Measurements from ENCODE around the gene MARCHF4. TPM values are rescaled to one million over a fixed set of nuclear protein-coding genes. Genes with fewer than 3 reads are reported as not detected.
A peak's percentile ranks its signal among the peaks of the same experiment; 100 is the strongest.

MARCHF4 gene
- total and polyA plus RNA-seq, 9 of the 15 experiments (the other 6 are each of a cell fraction or from before 2014, with no cell fraction given) = 0.05 TPM; not detected in 8

- peak within 1 kb of the TSS; percentile 89 to 96 for H3K9ac ChIP-seq (ENCODE audit: insufficient read depth in 1 of 2, low read depth in 2 of 2, low read length in 2 of 2)
- ChIA-PET CTCF (ENCODE audit: low intra/inter-chr PET ratio) (no interaction called here), POLR2A (interaction anchor here (0.6 to 1.2 kb wide), 4 partner anchors 13 to 751 kb away, joined by 3 to 4 read pairs (median 3); no protein-coding TSS in a partner anchor)
- intact Hi-C loops (cut with micrococcal nuclease) (no loop called here), in situ Hi-C loops (cut with MboI) (no loop called here)
- FAIRE-seq = peak; percentile 97
- no peaks in the 10 kb centered on the region for H3K9me1 ChIP-seq (ENCODE audit: control insufficient read depth, insufficient read depth, low read length)
- H3K4me1 ChIP-seq (replicated peaks in 1 of 2; ENCODE audit: control insufficient read depth in 2 of 2, insufficient read depth in 2 of 2, low read length in 2 of 2) = peaks cover 19 to 20% of the 10 kb centered on the region in 2 experiments
- no peaks in the 10 kb centered on the region for H4K20me1 ChIP-seq (replicated peaks; ENCODE audit: control insufficient read depth, insufficient read depth, low read length)
- DNase-seq (ENCODE audit: extremely low read depth in 1 of 4, low spot score in 3 of 4) = peak; percentile 82 to 96 (median 86)
- peak within 1 kb of the TSS; percentile 95 for H3K4me2 ChIP-seq (ENCODE audit: insufficient read depth, low read length)
- 15% methylated on average over 27 of the region's 56 CpGs for WGBS (ENCODE audit: insufficient coverage, low coverage, missing lambda C conversion rate)
- H3K36me3 ChIP-seq (ENCODE audit: control insufficient read depth, insufficient read depth, low read length) = peaks cover 19% of the 10 kb centered on the region
- H3K27me3 ChIP-seq (ENCODE audit: control insufficient read depth in 2 of 2, insufficient read depth in 2 of 2, low read length in 2 of 2) = no peaks in the 10 kb centered on the region
- H2AFZ ChIP-seq (ENCODE audit: low read depth, low read length) = peak within 1 kb of the TSS; percentile 100
- peak within 1 kb of the TSS; percentile 96 for H3K27ac ChIP-seq (ENCODE audit: extremely low read depth, low read depth, low read length)
- H3K79me2 ChIP-seq (ENCODE audit: control insufficient read depth, insufficient read depth, low read length) = peaks cover 25% of the 10 kb centered on the region
- H3K4me3 ChIP-seq = peak within 1 kb of the TSS; percentile 85
- H3K9me3 ChIP-seq (replicated peaks; ENCODE audit: control insufficient read depth, insufficient read depth, low read depth, low read length) = no peaks in the 10 kb centered on the region
- BruUV-seq (replicated peaks) = no TSS peak
- ATAC-seq = peak; percentile 88
- TF ChIP-seq MITF (IDR thresholded peaks at IDR 0.05) = no peak
- TF ChIP-seq MAX (CRISPR knock-in tag; IDR thresholded peaks at IDR 0.05) = peak; percentile 61
- TF ChIP-seq, protein P1, sequence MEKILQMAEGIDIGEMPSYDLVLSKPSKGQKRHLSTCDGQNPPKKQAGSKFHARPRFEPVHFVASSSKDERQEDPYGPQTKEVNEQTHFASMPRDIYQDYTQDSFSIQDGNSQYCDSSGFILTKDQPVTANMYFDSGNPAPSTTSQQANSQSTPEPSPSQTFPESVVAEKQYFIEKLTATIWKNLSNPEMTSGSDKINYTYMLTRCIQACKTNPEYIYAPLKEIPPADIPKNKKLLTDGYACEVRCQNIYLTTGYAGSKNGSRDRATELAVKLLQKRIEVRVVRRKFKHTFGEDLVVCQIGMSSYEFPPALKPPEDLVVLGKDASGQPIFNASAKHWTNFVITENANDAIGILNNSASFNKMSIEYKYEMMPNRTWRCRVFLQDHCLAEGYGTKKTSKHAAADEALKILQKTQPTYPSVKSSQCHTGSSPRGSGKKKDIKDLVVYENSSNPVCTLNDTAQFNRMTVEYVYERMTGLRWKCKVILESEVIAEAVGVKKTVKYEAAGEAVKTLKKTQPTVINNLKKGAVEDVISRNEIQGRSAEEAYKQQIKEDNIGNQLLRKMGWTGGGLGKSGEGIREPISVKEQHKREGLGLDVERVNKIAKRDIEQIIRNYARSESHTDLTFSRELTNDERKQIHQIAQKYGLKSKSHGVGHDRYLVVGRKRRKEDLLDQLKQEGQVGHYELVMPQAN (IDR thresholded peaks at IDR 0.05; ENCODE audit: borderline replicate concordance) = peak; percentile 55; the same call in 1 of the 2 replicates
- TF ChIP-seq ZNF583 (CRISPR knock-in tag; IDR thresholded peaks at IDR 0.05) = no peak
- TF ChIP-seq ZNF445 (CRISPR knock-in tag; IDR thresholded peaks at IDR 0.05; ENCODE audit: low read depth) = no peak
- no peak for TF ChIP-seq DDX20 (tag; IDR thresholded peaks at IDR 0.05; ENCODE audit: low read depth)
- TF ChIP-seq ZBTB17 (CRISPR knock-in tag; IDR thresholded peaks at IDR 0.05) = peak; percentile 37; the same call in 1 of the 2 replicates
Measured at GRCh38 chr2:216412022-216412999, 40.0 kb upstream of the MARCHF4 start, which contains the start of gene SMARCAL1. Gene SMARCAL1 (plus strand): TSS chr2:216412484. CDS start chr2:216414705, 2,221 bp downstream.

All from K562 (cell line).